Naive thymus-derived CD8-positive, alpha-beta T cell (primary cell): ENCODE results near the gene TRAF7. TPM values are rescaled to one million over a fixed set of nuclear protein-coding genes. Genes with fewer than 3 reads are reported as not detected.
"Not testable (repeated sequence)": the region's sequence is repeated elsewhere in the genome, so short reads cannot be mapped to it uniquely, and the experiment has no call there.

Experiments
- ATAC-seq, 2 donors: fragments of 150-1000 bp; cut with Tn5 transposase in 1 of 2; sonication (Bioruptor Pico), chemical (Tn5 transposase) in 1 of 2; 1 replicate in 1 of 2; 2 replicates in 1 of 2; pipeline ENCODE4 v1.10.0; 2021; ENCODE audit warnings: mild to moderate bottlenecking in 2 of 2, moderate library complexity in 2 of 2
- POLR2A ChIA-PET: fragments of 350-600 bp; sonication (Branson Sonifier 250); formaldehyde crosslinking; loops from one replicate; lab custom pipeline; 2021; ENCODE audit warnings: antibody characterized with exemption; lab: Charles Lee
- DNase-seq, 10 donors: peaks; one replicate each; pipeline versions ENCODE4 v3.0.0 to v3.0.0-alpha.2; 2020 to 2022
- H3K27ac Mint-ChIP-seq, 10 donors: one replicate each; pipeline ENCODE4 v1.8.0; 2020 to 2022; ENCODE audit warnings: mild to moderate bottlenecking in 10 of 10, mixed read lengths in 10 of 10, moderate library complexity in 4 of 10, inconsistent platforms in 1 of 10
- H3K27me3 Mint-ChIP-seq, 5 donors: one replicate each; pipeline ENCODE4 v1.8.0; 2021 to 2022; ENCODE audit warnings: mixed read lengths in 5 of 5
- H3K36me3 Mint-ChIP-seq, 3 donors: one replicate each; pipeline ENCODE4 v1.8.0; 2020 to 2022; ENCODE audit warnings: mixed read lengths in 3 of 3, mild to moderate bottlenecking in 2 of 3, inconsistent platforms in 1 of 3
- H3K4me1 Mint-ChIP-seq, 4 donors: one replicate each; pipeline ENCODE4 v1.8.0; 2021 to 2022; ENCODE audit warnings: mixed read lengths in 4 of 4
- H3K4me3 Mint-ChIP-seq, 10 donors: one replicate each; pipeline ENCODE4 v1.8.0; 2020 to 2022; ENCODE audit warnings: mild to moderate bottlenecking in 10 of 10, mixed read lengths in 10 of 10, moderate library complexity in 6 of 10, inconsistent platforms in 1 of 10
- H3K9me3 Mint-ChIP-seq, 9 donors: one replicate each; pipeline ENCODE4 v1.8.0; 2020 to 2022; ENCODE audit warnings: mixed read lengths in 9 of 9, mild to moderate bottlenecking in 3 of 9, inconsistent platforms in 1 of 9, moderate library complexity in 1 of 9
- polyA plus RNA-seq, 3 donors: library from polyadenylated mRNA; unstranded; fragments of 300-500 nt; fragmentation: Illumina TruSeq; gene quantifications; one replicate each; pipeline ENCODE4 v1.2.3, GENCODE V29; 2021
- total RNA-seq, 8 experiments: library from RNA in 2 of 8; stranded (reverse) in 2 of 8; gene quantifications; one replicate each; pipeline ENCODE4 v1.2.3 and lab custom pipeline; 2021 to 2026

The TRAF7 gene
- total RNA-seq: 10 to 100 TPM; 32.3 to 39.5 TPM
- polyA plus RNA-seq: 1 to 10 TPM; 3.5 to 8.8 (median 4.3) TPM
- total RNA-seq (lab: John Stamatoyannopoulos, UW): 34.4 to 133 (median 68.8) reads per million in 6 experiments

- H3K4me3 Mint-ChIP-seq: peak within 1 kb of the TSS; percentile 87 to 96 (median 94)
- H3K27me3 Mint-ChIP-seq: no peaks in the 10 kb centered on the region
- H3K4me1 Mint-ChIP-seq: peaks cover 22 to 71% (median 67%) of the 10 kb centered on the region in 4 donors
- peaks cover 0 to 15% (median 4%) of the 10 kb centered on the region in 3 donors for H3K36me3 Mint-ChIP-seq
- peak; percentile 93 to 99 (median 98) for DNase-seq
- peak within 1 kb of the TSS; percentile 67 to 98 (median 93) for H3K27ac Mint-ChIP-seq
- no peaks in the 10 kb centered on the region for H3K9me3 Mint-ChIP-seq
- peak; percentile 91 to 93 for ATAC-seq
- POLR2A ChIA-PET: interaction anchor here (0.6 to 6.0 kb wide), 61 partner anchors 9 to 1460 kb away, joined by 3 to 48 read pairs (median 6); partner anchors contain the start of genes AMDHD2, ATP6V0C, CCNF and E4F1
Observed at GRCh38 chr16:2155091-2155950, at the start of gene TRAF7. TRAF7 (plus strand) TSS chr16:2155782; CDS start chr16:2163921, 8,139 bp downstream.

DNA sequence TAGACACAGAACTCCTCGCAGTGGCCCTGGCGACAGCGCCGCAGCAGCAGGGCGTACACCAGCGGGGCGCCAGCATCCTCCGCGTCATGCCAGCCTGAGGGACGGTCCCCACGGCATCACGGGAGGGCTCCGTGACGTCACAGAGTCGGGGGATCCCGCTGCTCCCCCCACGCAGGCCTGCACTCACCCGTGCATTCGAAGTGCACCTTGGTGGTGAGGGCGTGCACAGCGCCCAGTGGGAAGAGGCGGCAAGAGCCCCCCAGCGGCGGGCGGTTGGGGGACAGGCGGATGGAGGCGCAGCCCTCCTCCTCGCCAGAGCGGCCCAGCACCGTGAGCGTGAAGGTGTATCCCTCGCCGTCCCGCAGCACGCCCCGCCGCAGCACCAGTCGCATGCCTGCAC, 49.4 kb upstream of the TRAF7 start:
- H3K4me3 Mint-ChIP-seq, ATAC-seq, H3K27me3 Mint-ChIP-seq, H3K4me1 Mint-ChIP-seq, POLR2A ChIA-PET, H3K9me3 Mint-ChIP-seq, H3K27ac Mint-ChIP-seq, DNase-seq: not testable (repeated sequence)
- peaks cover 0 to 11% (median 3%) of the 10 kb centered on the region in 3 donors for H3K36me3 Mint-ChIP-seq

DNA sequence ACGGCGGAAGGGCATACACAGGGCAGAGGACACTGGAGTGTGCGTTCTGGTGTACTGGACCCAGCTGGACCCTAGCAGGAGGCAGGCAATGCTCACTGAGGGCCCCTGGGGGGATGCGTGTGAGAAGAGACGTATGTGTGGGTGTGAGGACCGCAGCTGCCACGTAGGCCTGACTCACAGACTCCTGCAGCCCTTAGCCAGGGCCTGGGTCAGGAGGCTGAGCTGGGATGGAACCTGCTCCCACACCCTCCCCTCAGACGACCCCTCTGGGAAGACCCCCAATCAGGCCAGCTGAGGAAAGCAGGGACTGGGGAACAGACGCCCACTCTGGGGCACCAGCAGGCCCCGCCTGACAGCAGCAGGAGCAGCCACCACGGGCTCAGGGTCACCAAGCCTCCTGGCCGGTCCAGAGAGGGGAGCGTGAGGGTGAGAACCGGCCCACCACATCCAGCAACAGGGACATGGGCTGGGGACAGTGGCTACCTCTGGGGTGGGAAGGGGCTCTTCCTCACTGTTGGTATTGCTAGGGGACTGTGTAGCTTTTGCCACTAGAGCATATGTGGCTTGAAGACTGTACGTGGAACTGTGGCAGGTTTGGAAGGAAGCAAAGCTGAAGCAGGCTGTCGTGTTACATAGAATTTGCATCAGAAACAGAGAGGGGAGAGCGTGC, 48.3 kb upstream of the TRAF7 start:
- POLR2A ChIA-PET, H3K4me3 Mint-ChIP-seq, DNase-seq, H3K4me1 Mint-ChIP-seq, H3K27me3 Mint-ChIP-seq, H3K27ac Mint-ChIP-seq, H3K36me3 Mint-ChIP-seq, ATAC-seq, H3K9me3 Mint-ChIP-seq: not testable (repeated sequence)

- ATAC-seq, H3K27me3 Mint-ChIP-seq, H3K4me3 Mint-ChIP-seq: not testable (repeated sequence)
Observed at GRCh38 chr16:2107791-2108125, 47.8 kb upstream of the TRAF7 start.

GRCh38 chr16:2108446-2109270, 46.9 kb upstream of the TRAF7 start:
- H3K27ac Mint-ChIP-seq, H3K27me3 Mint-ChIP-seq, H3K4me3 Mint-ChIP-seq, H3K9me3 Mint-ChIP-seq, POLR2A ChIA-PET, H3K4me1 Mint-ChIP-seq, ATAC-seq, DNase-seq: not testable (repeated sequence)
- H3K36me3 Mint-ChIP-seq: peaks cover 0 to 12% (median 1%) of the 10 kb centered on the region in 3 donors

More at GRCh38 chr16:2107791-2108125, 47.8 kb upstream of the TRAF7 start:
- H3K4me1 Mint-ChIP-seq, H3K9me3 Mint-ChIP-seq, H3K36me3 Mint-ChIP-seq, H3K27ac Mint-ChIP-seq, DNase-seq, POLR2A ChIA-PET: not testable (repeated sequence)

- H3K4me3 Mint-ChIP-seq, POLR2A ChIA-PET, DNase-seq, ATAC-seq, H3K4me1 Mint-ChIP-seq, H3K27ac Mint-ChIP-seq, H3K9me3 Mint-ChIP-seq, H3K27me3 Mint-ChIP-seq: not testable (repeated sequence)
- peaks cover 0 to 12% (median 1%) of the 10 kb centered on the region in 3 donors for H3K36me3 Mint-ChIP-seq
Observed at GRCh38 chr16:2109271-2109580, 46.4 kb upstream of the TRAF7 start.

DNA sequence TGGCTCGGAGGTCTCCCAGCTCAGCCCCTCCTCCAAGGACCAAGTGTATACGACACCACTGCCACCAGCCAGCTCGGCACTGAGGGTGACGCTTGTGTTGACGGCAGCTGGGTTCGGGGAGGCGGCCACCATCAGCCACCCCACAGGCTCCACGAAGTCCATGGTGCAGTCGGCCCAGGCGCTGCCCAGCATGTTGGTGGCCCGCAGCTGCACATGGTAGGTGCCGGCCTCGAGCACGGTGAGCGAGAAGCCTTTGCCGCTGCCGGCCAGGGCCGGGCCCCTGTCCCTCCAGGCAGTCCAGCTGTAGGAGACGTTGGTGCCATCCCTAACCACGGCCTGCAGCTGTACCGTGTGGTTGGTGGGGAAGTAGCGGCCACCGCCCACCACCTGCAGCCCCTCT, 45.7 kb upstream of the TRAF7 start:
- ATAC-seq, H3K9me3 Mint-ChIP-seq, H3K4me3 Mint-ChIP-seq, H3K27ac Mint-ChIP-seq, H3K4me1 Mint-ChIP-seq, POLR2A ChIA-PET, H3K27me3 Mint-ChIP-seq, DNase-seq: not testable (repeated sequence)
- peaks cover 0 to 13% (median 1%) of the 10 kb centered on the region in 3 donors for H3K36me3 Mint-ChIP-seq

GRCh38 chr16:2110332-2111008, 45.1 kb upstream of the TRAF7 start:
- POLR2A ChIA-PET, H3K27me3 Mint-ChIP-seq, H3K9me3 Mint-ChIP-seq, ATAC-seq, H3K27ac Mint-ChIP-seq, DNase-seq, H3K4me1 Mint-ChIP-seq, H3K4me3 Mint-ChIP-seq: not testable (repeated sequence)
- peaks cover 0 to 14% (median 1%) of the 10 kb centered on the region in 3 donors for H3K36me3 Mint-ChIP-seq

DNA sequence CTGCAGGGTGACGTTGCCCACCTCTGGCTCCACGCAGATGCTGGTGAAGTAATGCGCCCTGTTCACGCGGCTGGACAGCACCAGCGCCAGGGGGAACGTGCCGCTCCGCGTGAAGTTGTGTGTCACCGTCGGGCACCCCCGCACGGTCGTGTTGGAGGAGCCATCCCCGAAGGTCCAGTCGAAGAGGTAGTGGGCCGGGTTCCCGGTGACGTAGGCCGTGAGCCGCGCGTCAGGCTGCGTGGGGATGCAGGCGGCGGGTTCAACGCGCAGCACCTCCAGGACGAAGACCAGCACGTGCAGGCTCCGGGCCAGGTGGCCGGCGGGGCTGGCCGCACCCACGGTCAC, 44.6 kb upstream of the TRAF7 start:
- H3K27ac Mint-ChIP-seq, POLR2A ChIA-PET, H3K9me3 Mint-ChIP-seq, ATAC-seq, H3K4me1 Mint-ChIP-seq, H3K27me3 Mint-ChIP-seq, H3K4me3 Mint-ChIP-seq, DNase-seq: not testable (repeated sequence)
- H3K36me3 Mint-ChIP-seq: peaks cover 0 to 14% (median 1%) of the 10 kb centered on the region in 3 donors

- H3K27me3 Mint-ChIP-seq, H3K27ac Mint-ChIP-seq, H3K4me3 Mint-ChIP-seq, H3K4me1 Mint-ChIP-seq, POLR2A ChIA-PET, DNase-seq, H3K9me3 Mint-ChIP-seq, ATAC-seq: not testable (repeated sequence)
- H3K36me3 Mint-ChIP-seq: peaks cover 0 to 16% (median 1%) of the 10 kb centered on the region in 3 donors
Observed at GRCh38 chr16:2111412-2112335, 43.9 kb upstream of the TRAF7 start.

GRCh38 chr16:2112539-2113106, 43.0 kb upstream of the TRAF7 start:
- not testable (repeated sequence) for H3K27me3 Mint-ChIP-seq, H3K4me3 Mint-ChIP-seq

More at GRCh38 chr16:2112539-2113106, 43.0 kb upstream of the TRAF7 start:
- DNase-seq, H3K27ac Mint-ChIP-seq, H3K4me1 Mint-ChIP-seq, H3K9me3 Mint-ChIP-seq, ATAC-seq, POLR2A ChIA-PET: not testable (repeated sequence)
- H3K36me3 Mint-ChIP-seq: peaks cover 0 to 14% (median 0%) of the 10 kb centered on the region in 3 donors
